H1 (cell line): ENCODE data around the gene S100A4.
A peak's percentile ranks its signal among the peaks of the same experiment; 100 is the strongest.

Experiments used
- EGR1 ChIP-seq: IDR thresholded peaks from 2 replicates; pipeline ENCODE4 v1.6.1; 2011; ENCODE audit warnings: low read depth, low read length, borderline replicate concordance
- EP300 ChIP-seq, 2 experiments: IDR thresholded peaks; 1 replicate in 1 of 2; 2 replicates in 1 of 2; pipeline ENCODE4 v1.6.1; 2011 to 2012; ENCODE audit warnings: low read depth in 2 of 2, low read length in 2 of 2, mild to moderate bottlenecking in 2 of 2, borderline replicate concordance in 1 of 2, inconsistent platforms in 1 of 2, moderate library complexity in 1 of 2
- EZH2 ChIP-seq: fragments of 200-600 bp; sonication (generic); IDR thresholded peaks from 2 replicates; pipeline ENCODE4 v1.7.1; 2012; ENCODE audit warnings: low read depth, mild to moderate bottlenecking, moderate library complexity, low read length, inconsistent platforms; ENCODE audit not compliant: severe bottlenecking
- MAX ChIP-seq: IDR thresholded peaks from 2 replicates; pipeline ENCODE4 v1.6.1; 2012; ENCODE audit warnings: inconsistent platforms
- POLR2A ChIP-seq, 2 experiments: IDR thresholded peaks; 1 replicate in 1 of 2; 2 replicates in 1 of 2; pipeline ENCODE4 v1.6.1; 2011; ENCODE audit warnings: low read depth in 2 of 2, low read length in 2 of 2, mild to moderate bottlenecking in 2 of 2; ENCODE audit errors: control extremely low read depth in 1 of 2
- POLR2AphosphoS5 ChIP-seq: IDR thresholded peaks from 2 replicates; pipeline ENCODE4 v1.6.1; 2011; ENCODE audit warnings: low read depth, low read length
- SUZ12 ChIP-seq: fragments of 200-600 bp; sonication (generic); IDR thresholded peaks from 2 replicates; pipeline ENCODE4 v1.6.1; 2012; ENCODE audit warnings: mild to moderate bottlenecking, inconsistent platforms, low read length, moderate library complexity, mixed read lengths
- TBP ChIP-seq: IDR thresholded peaks from 2 replicates; pipeline ENCODE4 v1.6.1; 2011; ENCODE audit warnings: low read depth, low read length, improper control_type of control experiment
- YY1 ChIP-seq: IDR thresholded peaks from 2 replicates; pipeline ENCODE4 v1.6.1; 2011; ENCODE audit warnings: low read depth, mild to moderate bottlenecking, low read length
- TF ChIP-seq, protein P1 (sequence below), 3 experiments: IDR thresholded peaks; 1 replicate in 2 of 3; 2 replicates in 1 of 3; pipeline versions ENCODE4 v1.5.1 to v1.6.1; 2011; ENCODE audit warnings: low read length in 3 of 3, mild to moderate bottlenecking in 3 of 3, inconsistent platforms in 2 of 3, low read depth in 1 of 3, moderate library complexity in 1 of 3; ENCODE audit not compliant: insufficient read depth in 1 of 3; ENCODE audit errors: control extremely low read depth in 1 of 3
- TF ChIP-seq, protein P2 (sequence below): IDR thresholded peaks from 2 replicates; pipeline ENCODE4 v1.6.1; 2011; ENCODE audit warnings: low read length, improper control_type of control experiment

- no peak for TF ChIP-seq EZH2
- no peak for TF ChIP-seq MAX
- TF ChIP-seq, protein P1, sequence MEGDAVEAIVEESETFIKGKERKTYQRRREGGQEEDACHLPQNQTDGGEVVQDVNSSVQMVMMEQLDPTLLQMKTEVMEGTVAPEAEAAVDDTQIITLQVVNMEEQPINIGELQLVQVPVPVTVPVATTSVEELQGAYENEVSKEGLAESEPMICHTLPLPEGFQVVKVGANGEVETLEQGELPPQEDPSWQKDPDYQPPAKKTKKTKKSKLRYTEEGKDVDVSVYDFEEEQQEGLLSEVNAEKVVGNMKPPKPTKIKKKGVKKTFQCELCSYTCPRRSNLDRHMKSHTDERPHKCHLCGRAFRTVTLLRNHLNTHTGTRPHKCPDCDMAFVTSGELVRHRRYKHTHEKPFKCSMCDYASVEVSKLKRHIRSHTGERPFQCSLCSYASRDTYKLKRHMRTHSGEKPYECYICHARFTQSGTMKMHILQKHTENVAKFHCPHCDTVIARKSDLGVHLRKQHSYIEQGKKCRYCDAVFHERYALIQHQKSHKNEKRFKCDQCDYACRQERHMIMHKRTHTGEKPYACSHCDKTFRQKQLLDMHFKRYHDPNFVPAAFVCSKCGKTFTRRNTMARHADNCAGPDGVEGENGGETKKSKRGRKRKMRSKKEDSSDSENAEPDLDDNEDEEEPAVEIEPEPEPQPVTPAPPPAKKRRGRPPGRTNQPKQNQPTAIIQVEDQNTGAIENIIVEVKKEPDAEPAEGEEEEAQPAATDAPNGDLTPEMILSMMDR (IDR thresholded peaks at IDR 0.05; ENCODE audit: control extremely low read depth in 1 of 3, insufficient read depth in 1 of 3, low read depth in 1 of 3, low read length in 3 of 3): peak; percentile 91 to 95 (median 92)
- TF ChIP-seq EGR1: no peak
- no peak for TF ChIP-seq POLR2A (IDR thresholded peaks at IDR 0.05; ENCODE audit: control extremely low read depth in 1 of 2, low read depth in 2 of 2, low read length in 2 of 2)
- TF ChIP-seq POLR2AphosphoS5: no peak
- no peak for TF ChIP-seq TBP
- TF ChIP-seq YY1: no peak
- TF ChIP-seq EP300 (IDR thresholded peaks at IDR 0.05; ENCODE audit: borderline replicate concordance in 1 of 2, low read depth in 2 of 2, low read length in 2 of 2): no peak
- no peak for TF ChIP-seq SUZ12
- TF ChIP-seq, protein P2, sequence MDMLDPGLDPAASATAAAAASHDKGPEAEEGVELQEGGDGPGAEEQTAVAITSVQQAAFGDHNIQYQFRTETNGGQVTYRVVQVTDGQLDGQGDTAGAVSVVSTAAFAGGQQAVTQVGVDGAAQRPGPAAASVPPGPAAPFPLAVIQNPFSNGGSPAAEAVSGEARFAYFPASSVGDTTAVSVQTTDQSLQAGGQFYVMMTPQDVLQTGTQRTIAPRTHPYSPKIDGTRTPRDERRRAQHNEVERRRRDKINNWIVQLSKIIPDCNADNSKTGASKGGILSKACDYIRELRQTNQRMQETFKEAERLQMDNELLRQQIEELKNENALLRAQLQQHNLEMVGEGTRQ: no peak
Observed at GRCh38 chr1:153572569-153573015, 27.0 kb upstream of the S100A4 start.
